ENCODE results near the gene NEUROD4.

NEUROD4 gene

GRCh38 chr12:54998958-54999510 lies 20.7 kb upstream of the NEUROD4 start:
- Histone ChIP-seq H3K9ac (ENCODE audit: low read depth, low read length) (no peak overlapping the region), H3K9me3 (ENCODE audit: insufficient read depth, low read depth, low read length) (no peaks in the 10 kb centered on the region), H3K27ac (ENCODE audit: low read length) (no peak overlapping the region), H3K4me1 (ENCODE audit: insufficient read depth, low read length) (peaks cover 19% of the 10 kb centered on the region), H3K27me3 (ENCODE audit: insufficient read depth, low read length) (no peaks in the 10 kb centered on the region), H3K4me3 (ENCODE audit: low read length) (no peak overlapping the region), H3K36me3 (ENCODE audit: insufficient read depth, low read depth, low read length) (no peaks in the 10 kb centered on the region)

GRCh38 chr12:55001198-55001868 lies 18.4 kb upstream of the NEUROD4 start:
- H3K4me3 ChIP-seq (ENCODE audit: low read length) = no peak overlapping the region
- H3K36me3 ChIP-seq (ENCODE audit: insufficient read depth, low read depth, low read length) = no peaks in the 10 kb centered on the region
- no peak overlapping the region for H3K9ac ChIP-seq (ENCODE audit: low read depth, low read length)
- H3K27ac ChIP-seq (ENCODE audit: low read length) = no peak overlapping the region
- H3K4me1 ChIP-seq (ENCODE audit: insufficient read depth, low read length) = peaks cover 19% of the 10 kb centered on the region
- no peaks in the 10 kb centered on the region for H3K9me3 ChIP-seq (ENCODE audit: insufficient read depth, low read depth, low read length)
- H3K27me3 ChIP-seq (ENCODE audit: insufficient read depth, low read length) = no peaks in the 10 kb centered on the region

- H3K4me3 ChIP-seq (ENCODE audit: low read length) = no peak overlapping the region
- no peak overlapping the region for H3K9ac ChIP-seq (ENCODE audit: low read depth, low read length)
- no peaks in the 10 kb centered on the region for H3K36me3 ChIP-seq (ENCODE audit: insufficient read depth, low read depth, low read length)
- peaks cover 12% of the 10 kb centered on the region for H3K4me1 ChIP-seq (ENCODE audit: insufficient read depth, low read length)
- no peaks in the 10 kb centered on the region for H3K9me3 ChIP-seq (ENCODE audit: insufficient read depth, low read depth, low read length)
- no peaks in the 10 kb centered on the region for H3K27me3 ChIP-seq (ENCODE audit: insufficient read depth, low read length)
- H3K27ac ChIP-seq (ENCODE audit: low read length) = no peak overlapping the region
Measured at GRCh38 chr12:55002355-55002754, 17.4 kb upstream of the NEUROD4 start.

GRCh38 chr12:55008944-55009585 lies 10.7 kb upstream of the NEUROD4 start:
- Histone ChIP-seq H3K27ac (ENCODE audit: low read length) (no peak overlapping the region), H3K9ac (ENCODE audit: low read depth, low read length) (no peak overlapping the region), H3K4me3 (ENCODE audit: low read length) (no peak overlapping the region), H3K27me3 (ENCODE audit: insufficient read depth, low read length) (no peaks in the 10 kb centered on the region), H3K9me3 (ENCODE audit: insufficient read depth, low read depth, low read length) (peaks cover 8% of the 10 kb centered on the region; the same call in 1 of the 2 replicates), H3K36me3 (ENCODE audit: insufficient read depth, low read depth, low read length) (no peaks in the 10 kb centered on the region), H3K4me1 (ENCODE audit: insufficient read depth, low read length) (peaks cover 9% of the 10 kb centered on the region; the same call in 1 of the 2 replicates)

GRCh38 chr12:55017416-55017925 lies 2.3 kb upstream of the NEUROD4 start:
- Histone ChIP-seq H3K27me3 (ENCODE audit: insufficient read depth, low read length) (peaks cover 24% of the 10 kb centered on the region), H3K9ac (ENCODE audit: low read depth, low read length) (no peak overlapping the region), H3K36me3 (ENCODE audit: insufficient read depth, low read depth, low read length) (no peaks in the 10 kb centered on the region), H3K9me3 (ENCODE audit: insufficient read depth, low read depth, low read length) (peaks cover 10% of the 10 kb centered on the region; the same call in 1 of the 2 replicates), H3K4me3 (ENCODE audit: low read length) (no peak overlapping the region), H3K4me1 (ENCODE audit: insufficient read depth, low read length) (peaks cover 6% of the 10 kb centered on the region; the same call in 1 of the 2 replicates), H3K27ac (ENCODE audit: low read length) (no peak overlapping the region)

- no peak overlapping the region for H3K4me3 ChIP-seq (ENCODE audit: low read length)
- peaks cover 19% of the 10 kb centered on the region for H3K27me3 ChIP-seq (ENCODE audit: insufficient read depth, low read length)
- H3K9ac ChIP-seq (ENCODE audit: low read depth, low read length) = no peak overlapping the region
- H3K36me3 ChIP-seq (ENCODE audit: insufficient read depth, low read depth, low read length) = no peaks in the 10 kb centered on the region
- no peaks in the 10 kb centered on the region for H3K9me3 ChIP-seq (ENCODE audit: insufficient read depth, low read depth, low read length)
- no peaks in the 10 kb centered on the region for H3K4me1 ChIP-seq (ENCODE audit: insufficient read depth, low read length)
- H3K27ac ChIP-seq (ENCODE audit: low read length) = no peak overlapping the region
Measured at GRCh38 chr12:55024575-55024974, 4.8 kb downstream of the NEUROD4 start.

GRCh38 chr12:55025508-55025907 lies 5.7 kb downstream of the NEUROD4 start:
- Histone ChIP-seq H3K36me3 (ENCODE audit: insufficient read depth, low read depth, low read length) (no peaks in the 10 kb centered on the region), H3K27ac (ENCODE audit: low read length) (no peak overlapping the region), H3K9me3 (ENCODE audit: insufficient read depth, low read depth, low read length) (no peaks in the 10 kb centered on the region), H3K27me3 (ENCODE audit: insufficient read depth, low read length) (peaks cover 14% of the 10 kb centered on the region), H3K9ac (ENCODE audit: low read depth, low read length) (no peak overlapping the region), H3K4me3 (ENCODE audit: low read length) (no peak overlapping the region), H3K4me1 (ENCODE audit: insufficient read depth, low read length) (no peaks in the 10 kb centered on the region)

GRCh38 chr12:55034218-55034617 lies 14.4 kb downstream of the NEUROD4 start:
- Histone ChIP-seq H3K36me3 (ENCODE audit: insufficient read depth, low read depth, low read length) (no peaks in the 10 kb centered on the region), H3K27me3 (ENCODE audit: insufficient read depth, low read length) (no peaks in the 10 kb centered on the region), H3K9ac (ENCODE audit: low read depth, low read length) (no peak overlapping the region), H3K9me3 (ENCODE audit: insufficient read depth, low read depth, low read length) (no peaks in the 10 kb centered on the region), H3K4me1 (ENCODE audit: insufficient read depth, low read length) (peaks cover 8% of the 10 kb centered on the region), H3K4me3 (ENCODE audit: low read length) (no peak overlapping the region), H3K27ac (ENCODE audit: low read length) (no peak overlapping the region)

GRCh38 chr12:55036326-55037115 lies 16.7 kb downstream of the NEUROD4 start:
- Histone ChIP-seq H3K9ac (ENCODE audit: low read depth, low read length) (no peak overlapping the region), H3K9me3 (ENCODE audit: insufficient read depth, low read depth, low read length) (no peaks in the 10 kb centered on the region), H3K27ac (ENCODE audit: low read length) (no peak overlapping the region), H3K4me1 (ENCODE audit: insufficient read depth, low read length) (peaks cover 10% of the 10 kb centered on the region), H3K27me3 (ENCODE audit: insufficient read depth, low read length) (no peaks in the 10 kb centered on the region), H3K36me3 (ENCODE audit: insufficient read depth, low read depth, low read length) (no peaks in the 10 kb centered on the region), H3K4me3 (ENCODE audit: low read length) (no peak overlapping the region)

GRCh38 chr12:55037351-55037987 lies 17.7 kb downstream of the NEUROD4 start:
- peaks cover 5% of the 10 kb centered on the region; the same call in 1 of the 2 replicates for H3K4me1 ChIP-seq (ENCODE audit: insufficient read depth, low read length)
- no peak overlapping the region for H3K27ac ChIP-seq (ENCODE audit: low read length)

More at GRCh38 chr12:55037351-55037987, 17.7 kb downstream of the NEUROD4 start:
- Histone ChIP-seq H3K27me3 (ENCODE audit: insufficient read depth, low read length) (no peaks in the 10 kb centered on the region), H3K36me3 (ENCODE audit: insufficient read depth, low read depth, low read length) (no peaks in the 10 kb centered on the region), H3K9ac (ENCODE audit: low read depth, low read length) (no peak overlapping the region), H3K4me3 (ENCODE audit: low read length) (no peak overlapping the region), H3K9me3 (ENCODE audit: insufficient read depth, low read depth, low read length) (no peaks in the 10 kb centered on the region)
